ENCODE measurements around the gene MYO3B.

GRCh38 chr2:170656669-170657068 lies 478.7 kb downstream of the MYO3B start:
- no peak for TF ChIP-seq POLR2A (IDR thresholded peaks at IDR 0.05; ENCODE audit: low read length)
- no peak for TF ChIP-seq CTCF (IDR thresholded peaks at IDR 0.05)
- no peak for TF ChIP-seq JUN (IDR thresholded peaks at IDR 0.05)
- TF ChIP-seq EP300 (IDR thresholded peaks at IDR 0.05) = no peak
- TF ChIP-seq RARB (CRISPR knock-in tag; IDR thresholded peaks at IDR 0.05) = no peak
- TF ChIP-seq USF2 (IDR thresholded peaks at IDR 0.05) = no peak
- TF ChIP-seq CHD2 (IDR thresholded peaks at IDR 0.05; ENCODE audit: low read length, partially characterized antibody) = no peak
- no peak for TF ChIP-seq FOSL2 (IDR thresholded peaks at IDR 0.05)
- no peak for TF ChIP-seq FOSL2 (CRISPR knock-in tag; IDR thresholded peaks at IDR 0.05)
- no peak for TF ChIP-seq NPAS2 (CRISPR knock-in tag; IDR thresholded peaks at IDR 0.05; ENCODE audit: borderline replicate concordance)
- no peak for TF ChIP-seq RNF2 (IDR thresholded peaks at IDR 0.05; ENCODE audit: borderline replicate concordance, low read depth)
- TF ChIP-seq MAFK (IDR thresholded peaks at IDR 0.05; ENCODE audit: partially characterized antibody) = no peak
